Measurements from ENCODE around the gene PAX6.

DNA sequence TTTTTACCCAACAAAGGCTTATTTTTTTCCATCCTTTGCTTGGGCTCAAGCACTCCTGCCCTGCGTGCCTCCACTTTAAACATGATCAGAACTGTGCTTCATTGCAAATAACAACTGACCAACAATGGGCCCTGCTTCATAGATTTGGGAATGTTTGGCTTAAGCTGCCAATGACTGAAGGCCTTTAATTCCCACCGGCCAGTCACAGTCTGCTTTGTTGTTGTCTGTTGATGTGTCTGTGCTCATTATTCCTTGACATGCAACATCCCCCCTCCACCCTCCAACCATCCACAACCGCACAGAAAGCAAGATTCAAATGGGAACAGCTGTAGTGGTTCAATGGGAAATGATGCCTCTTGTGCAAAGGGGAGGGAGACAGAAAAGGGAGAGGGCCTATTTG, 23.0 kb downstream of the PAX6 start:
- TF ChIP-seq SUZ12 (IDR thresholded peaks at IDR 0.05; ENCODE audit: extremely low read depth, insufficient read depth, insufficient read length) (no peak), YY1 (IDR thresholded peaks at IDR 0.05; ENCODE audit: insufficient read depth, insufficient read length) (no peak)
